Prostate gland (tissue), 2 donors: ENCODE data around the gene C11orf91.

ENCODE experiments used
- CTCF ChIP-seq, 4 experiments: fragments of 200-600 bp in 2 of 4; fragments of 450-650 bp in 2 of 4; sonication (generic) in 2 of 4; IDR thresholded peaks; 1 replicate in 3 of 4; 2 replicates in 1 of 4; pipeline ENCODE4 v1.5.1; 2016 to 2019; ENCODE audit warnings: antibody characterized with exemption in 4 of 4, mild to moderate bottlenecking in 2 of 4, moderate library complexity in 2 of 4
- POLR2A ChIP-seq: fragments of 450-650 bp; IDR thresholded peaks from one replicate; pipeline ENCODE4 v1.6.1; 2016; ENCODE audit warnings: antibody characterized with exemption, mild to moderate bottlenecking

GRCh38 chr11:33722590-33723234, 22.1 kb upstream of the C11orf91 start:
- TF ChIP-seq POLR2A (peak; percentile 16), CTCF (IDR thresholded peaks at IDR 0.05) (no peak)
